GM21786 (cell line): ENCODE measurements around the gene CCDC194.
"Not testable (repeated sequence)": the region's sequence is repeated elsewhere in the genome, so short reads cannot be mapped to it uniquely, and the experiment has no call there.

Experiments used
- ATAC-seq: cut with Tn5 transposase; IDR thresholded peaks from one replicate; pipeline ENCODE4 v1.9.1; 2021; ENCODE audit not compliant: unreplicated experiment

Gene CCDC194

DNA sequence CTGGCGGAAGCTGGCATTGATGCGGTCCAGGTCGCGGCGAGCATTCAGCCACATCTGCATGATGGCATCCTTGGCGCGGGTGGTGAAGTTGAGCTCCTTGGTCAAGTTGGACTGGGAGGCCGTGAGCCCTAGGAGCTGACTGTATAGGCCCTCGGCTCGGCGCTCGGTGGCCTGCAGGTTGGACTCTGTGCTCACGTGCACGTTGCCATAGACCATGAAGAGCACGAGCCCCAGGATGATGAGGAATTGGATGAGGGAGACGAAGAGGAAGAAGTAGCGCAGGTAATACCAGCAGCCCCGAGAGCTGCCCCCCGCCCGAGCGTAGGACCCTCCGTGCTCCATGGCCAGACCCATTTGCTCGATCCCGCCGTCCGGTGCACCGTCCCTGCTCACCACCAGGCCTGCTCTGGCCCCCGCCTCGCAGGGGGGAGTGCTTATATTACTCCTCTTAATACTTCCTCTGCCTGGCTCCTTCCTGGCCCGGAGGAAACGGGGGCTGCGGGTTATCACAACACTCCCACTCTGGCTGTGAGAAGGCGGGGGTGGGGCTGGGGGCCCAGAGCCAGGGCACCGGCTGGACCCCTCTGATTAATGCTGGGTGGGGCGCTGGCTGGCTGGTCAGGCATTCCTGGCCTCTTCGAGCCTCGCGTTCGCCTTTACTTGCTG, 16.9 kb downstream of the CCDC194 start, which contains the start of gene PLVAP:
TSS of gene PLVAP (minus strand) at position 408 of the 666 bp plus-strand sequence. CDS start at position 354, 54 bp downstream.
- no peak for ATAC-seq

DNA sequence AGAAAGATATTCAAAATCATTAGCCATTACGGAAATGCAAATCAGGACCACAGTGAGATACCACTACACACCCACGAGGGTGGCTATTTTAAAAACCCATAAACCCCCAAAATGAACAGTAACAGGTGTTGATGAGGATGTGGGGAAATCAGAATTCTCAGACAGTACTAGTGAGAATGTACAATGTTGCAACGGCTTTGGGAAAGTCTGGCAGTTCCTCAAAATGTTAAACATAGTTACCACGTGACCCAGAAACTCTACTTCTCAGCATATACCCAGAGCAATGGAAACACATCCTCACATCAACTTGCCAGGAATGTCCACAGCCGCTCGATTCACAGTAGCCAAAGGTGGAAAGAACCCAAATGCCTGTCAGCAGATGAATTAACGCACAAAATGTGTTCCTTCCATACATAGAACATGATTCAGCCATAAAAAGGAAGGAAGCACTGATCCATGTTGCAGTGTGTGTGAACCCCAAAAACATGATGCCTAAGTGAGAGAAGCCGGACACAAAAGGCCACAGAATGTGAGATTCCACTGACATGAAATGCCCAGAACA, 23.9 kb downstream of the CCDC194 start:
- peak; percentile 70 for ATAC-seq

GRCh38 chr19:17365361-17365760, 28.6 kb downstream of the CCDC194 start:
- ATAC-seq = no peak

DNA sequence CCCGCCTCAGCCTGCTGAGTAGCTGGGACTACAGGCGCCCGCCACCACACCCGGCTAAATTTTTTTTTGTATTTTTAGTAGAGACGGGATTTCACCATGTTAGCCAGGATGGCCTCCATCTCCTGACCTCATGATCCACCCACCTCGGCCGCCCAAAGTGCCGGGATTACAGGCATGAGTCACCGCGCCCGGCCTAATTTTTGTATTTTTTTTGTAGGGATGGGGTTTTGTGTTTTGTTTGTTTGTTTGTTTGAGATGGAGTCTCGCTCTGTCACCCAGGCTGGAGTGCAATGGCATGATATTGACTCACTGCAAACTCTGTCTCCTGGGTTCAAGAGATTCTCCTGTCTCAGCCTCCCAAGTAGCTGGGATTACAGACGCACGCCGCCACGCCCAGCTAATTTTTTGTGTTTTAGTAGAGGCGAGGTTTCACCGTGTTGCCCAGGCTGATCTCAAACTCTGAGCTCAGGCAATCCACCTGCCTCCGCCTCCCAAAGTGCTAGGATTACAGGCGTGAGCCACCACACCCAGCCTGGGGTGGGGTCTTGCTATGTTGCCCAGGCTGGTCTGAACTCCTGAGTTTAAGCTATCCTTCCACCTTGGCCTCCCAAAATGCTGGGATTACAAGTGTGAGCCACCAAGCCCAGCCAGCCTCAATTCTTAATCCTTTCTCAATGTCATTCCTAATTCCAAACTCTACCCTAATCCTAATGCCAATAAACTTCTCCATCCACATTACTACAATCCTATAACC, 30.0 kb downstream of the CCDC194 start:
- not testable (repeated sequence) for ATAC-seq

DNA sequence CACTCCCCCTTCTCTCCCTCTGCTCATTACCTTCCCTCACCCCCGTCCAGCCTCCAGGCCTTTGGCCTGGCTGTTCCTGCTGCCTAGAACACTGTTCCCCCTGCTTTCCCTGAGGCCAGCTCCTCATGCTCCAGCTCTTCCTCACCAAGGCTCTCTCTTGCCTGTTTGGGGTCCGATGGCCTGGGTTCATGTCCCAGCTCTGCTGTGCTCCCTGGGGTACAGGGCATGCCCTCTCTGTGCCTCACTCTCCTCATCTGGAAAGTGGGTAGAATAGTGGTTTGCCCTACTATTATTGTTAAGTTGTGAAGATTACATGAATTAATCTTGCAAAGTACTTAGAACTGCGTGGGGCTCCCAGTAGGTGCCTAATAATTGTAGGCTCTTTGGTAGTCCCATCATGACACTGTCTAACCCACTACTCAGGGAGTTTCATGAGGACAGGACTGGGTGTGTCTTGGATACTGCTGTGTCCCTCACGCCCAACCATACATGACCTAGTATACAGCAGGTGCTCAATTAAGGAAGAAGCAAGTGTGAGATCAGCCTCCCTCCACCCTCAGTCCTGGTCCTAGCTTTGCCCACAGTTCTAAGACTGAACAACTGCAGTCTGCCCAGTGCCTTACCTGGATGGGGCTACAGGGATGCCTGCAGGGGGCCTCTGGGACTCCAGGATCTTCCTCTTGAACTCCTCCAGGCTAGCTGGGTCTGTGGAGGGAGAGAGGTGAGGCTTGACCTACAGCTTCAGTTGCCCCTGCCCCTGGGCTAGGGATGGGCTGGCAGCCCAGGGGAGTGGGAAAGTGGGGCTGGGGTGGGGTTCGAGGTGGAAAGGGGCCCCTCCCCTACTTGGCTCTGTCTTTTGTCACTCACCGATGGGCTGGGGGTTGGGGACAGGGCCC, 33.8 kb downstream of the CCDC194 start:
- no peak for ATAC-seq

DNA sequence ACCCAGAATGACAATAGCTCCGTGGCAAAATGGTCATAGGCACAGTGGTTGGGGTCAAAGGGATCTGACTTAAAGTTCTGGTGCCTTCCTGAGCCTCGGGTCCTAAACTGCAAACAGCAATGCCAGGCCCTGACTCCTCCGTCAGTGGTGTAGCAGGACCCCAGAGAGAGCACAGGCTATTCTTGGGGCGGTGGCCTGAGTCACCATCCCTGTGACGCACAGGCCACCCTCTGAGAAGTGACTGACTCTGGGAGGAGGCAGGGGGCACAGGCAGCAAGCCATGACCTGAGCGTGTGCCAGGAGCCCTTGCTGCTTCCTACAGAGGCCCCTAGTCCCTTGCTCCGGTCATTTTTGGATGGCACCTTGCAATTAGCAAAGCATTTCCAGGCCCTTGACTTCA, 35.6 kb downstream of the CCDC194 start:
- no peak for ATAC-seq

DNA sequence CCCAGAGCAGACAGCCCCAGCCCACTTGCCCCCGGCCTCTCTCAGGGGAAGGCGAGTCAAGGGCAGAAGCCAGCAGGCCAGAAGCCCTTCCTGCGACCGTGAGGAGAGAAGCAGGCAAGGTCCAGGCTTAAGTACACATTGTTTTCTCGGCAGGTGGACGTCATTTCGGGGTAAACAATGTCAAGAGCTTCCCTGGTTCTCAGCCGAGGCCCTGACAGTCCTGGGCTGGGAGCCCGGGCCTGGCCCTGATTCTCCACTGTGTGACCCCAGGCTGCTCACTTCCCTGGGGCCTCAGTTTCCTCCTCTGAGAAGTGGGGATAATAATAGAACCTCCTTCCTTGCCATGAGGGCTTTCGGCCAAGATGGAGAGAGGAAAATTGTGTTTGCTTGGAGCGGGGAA, 36.3 kb downstream of the CCDC194 start:
- ATAC-seq = no peak

DNA sequence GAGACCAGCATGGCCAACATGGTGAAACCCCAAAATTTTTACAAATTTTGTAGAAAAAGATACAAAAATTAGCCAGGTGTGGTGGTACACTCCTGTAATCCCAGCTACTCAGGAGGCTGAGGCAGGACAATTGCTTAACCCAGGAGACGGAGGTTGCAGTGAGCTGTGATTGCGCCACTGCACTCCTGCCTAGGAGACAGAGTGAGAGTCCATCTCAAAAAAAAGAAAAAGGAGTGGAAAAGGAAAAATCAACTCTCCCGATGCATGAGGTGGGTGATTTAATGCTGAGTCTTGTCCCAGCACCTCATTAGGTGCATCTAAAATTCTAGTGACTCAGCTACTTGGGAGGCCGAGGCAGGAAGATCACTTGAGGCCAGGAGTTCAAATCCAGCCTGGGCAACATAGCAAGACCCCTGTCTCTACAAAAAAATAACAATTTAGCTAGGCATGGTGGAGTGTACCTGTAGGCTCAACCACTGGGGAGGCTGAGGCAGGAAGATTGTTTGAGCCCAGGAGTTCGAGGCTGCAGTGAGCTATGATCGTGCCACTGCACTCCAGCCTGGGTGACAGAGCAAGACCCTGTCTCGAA, 36.8 kb downstream of the CCDC194 start:
- no peak for ATAC-seq

- ATAC-seq = no peak
Observed at GRCh38 chr19:17353386-17353785, 40.6 kb downstream of the CCDC194 start.

DNA sequence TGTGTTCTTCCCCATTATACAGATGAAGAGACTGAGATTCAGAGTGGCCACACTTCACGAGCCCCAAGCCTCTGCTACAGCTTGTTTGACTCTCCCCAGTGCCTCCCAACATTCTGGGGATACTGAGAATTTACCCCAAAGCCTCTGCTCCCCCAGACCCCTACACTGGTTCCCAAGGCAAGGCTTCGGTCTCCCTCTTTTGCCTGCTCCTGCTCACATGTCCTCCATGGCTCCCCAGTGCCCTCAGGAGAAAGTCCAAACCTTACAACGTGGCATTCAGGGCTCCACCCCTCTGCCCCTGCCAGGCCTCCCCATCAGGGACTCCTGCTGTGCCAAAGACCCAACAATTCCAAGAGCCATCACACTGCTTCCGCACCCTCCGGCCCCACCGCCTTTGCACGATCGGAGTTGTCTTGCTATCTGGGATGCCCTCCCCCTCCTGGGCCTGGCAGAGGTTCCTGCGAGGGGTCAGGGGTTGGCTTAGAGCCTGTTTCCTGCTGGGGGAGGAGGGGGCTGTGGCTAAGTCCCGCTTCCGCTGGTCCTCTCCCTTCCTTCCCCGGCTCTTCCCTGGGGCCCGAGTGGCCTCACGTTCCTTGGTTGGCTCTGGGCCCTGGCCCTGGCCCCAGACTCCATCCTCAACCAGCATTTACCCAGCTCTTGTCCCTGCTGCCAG, 41.3 kb downstream of the CCDC194 start:
- ATAC-seq = no peak

DNA sequence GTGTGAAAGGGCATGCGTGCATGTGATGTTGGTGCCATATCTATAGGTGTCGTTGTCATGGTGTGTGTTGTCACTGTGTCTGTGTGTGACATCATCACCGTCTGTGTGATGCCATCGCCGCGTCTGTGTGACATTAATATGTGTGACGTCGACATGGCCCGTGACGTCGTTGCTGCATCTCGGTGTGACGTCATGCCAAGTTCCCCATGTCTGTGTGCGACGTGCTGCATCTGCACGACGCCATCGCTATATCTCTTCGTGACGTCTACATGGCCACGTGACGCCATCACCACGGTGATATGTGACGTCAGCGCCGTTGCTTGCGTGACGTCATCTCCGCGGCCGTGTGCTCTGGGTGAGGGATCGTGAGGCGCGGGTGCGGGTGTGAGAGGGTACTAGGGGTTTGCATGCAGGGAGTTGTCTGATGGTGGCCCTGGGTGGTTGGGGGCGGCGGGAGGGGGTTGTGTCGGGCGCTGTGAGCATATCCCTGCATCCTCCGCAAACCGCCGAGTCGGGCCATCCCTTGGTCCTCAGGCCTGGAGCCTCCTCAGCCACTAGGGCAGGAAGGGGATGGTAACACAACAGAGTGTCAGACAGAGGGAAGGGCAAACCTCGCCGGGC, 42.1 kb downstream of the CCDC194 start:
- ATAC-seq = no peak

DNA sequence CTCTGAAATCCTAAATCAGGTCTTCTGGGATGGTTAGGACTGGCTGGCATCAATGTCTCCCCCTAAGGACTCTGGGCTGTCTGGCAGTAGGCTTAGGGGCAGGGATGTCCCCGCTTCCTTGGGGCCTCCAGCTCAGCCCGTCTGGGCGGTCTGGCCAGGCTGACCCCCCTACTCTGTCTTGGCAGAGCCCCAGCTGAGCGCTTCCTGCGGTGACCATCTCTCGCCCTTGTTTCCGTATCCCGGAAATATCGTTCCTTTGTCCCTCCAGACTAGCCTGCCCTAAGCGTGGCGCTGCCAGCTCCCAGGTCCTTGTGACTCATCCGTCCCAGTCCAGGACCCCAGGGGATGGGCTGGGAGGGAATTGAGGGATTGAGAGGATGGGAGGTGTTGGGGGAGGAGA, 45.3 kb downstream of the CCDC194 start:
- no peak for ATAC-seq

GRCh38 chr19:17347877-17348276, 46.1 kb downstream of the CCDC194 start:
- no peak for ATAC-seq

GRCh38 chr19:17347361-17347760, 46.6 kb downstream of the CCDC194 start:
- ATAC-seq = no peak

DNA sequence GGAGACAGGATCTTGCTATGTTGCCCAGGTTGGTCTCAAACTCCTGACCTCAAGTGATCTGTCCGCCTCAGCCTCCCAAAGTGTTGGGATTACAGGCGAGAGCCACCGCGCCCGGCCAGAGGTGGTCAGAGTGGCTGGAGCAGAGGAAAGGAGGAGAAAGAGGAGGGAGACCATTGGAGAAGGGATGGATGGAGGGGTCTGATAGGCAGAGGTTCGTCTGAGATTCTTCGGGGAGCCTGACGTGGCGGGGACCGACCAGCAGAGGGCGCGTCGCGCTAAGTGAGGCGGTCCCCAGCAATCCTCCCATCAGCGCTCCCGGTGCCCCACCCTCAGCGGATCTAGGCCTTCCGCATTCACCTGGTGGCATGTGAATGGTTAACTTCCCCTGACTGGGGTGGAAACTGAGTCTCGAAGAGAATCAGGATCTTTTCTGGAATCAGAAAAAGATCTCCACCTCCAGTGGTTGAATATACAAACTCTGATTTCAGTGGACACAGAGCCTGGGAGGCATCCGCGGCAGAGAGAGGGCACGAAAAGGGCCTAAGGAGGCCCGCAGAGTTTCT, 47.8 kb downstream of the CCDC194 start:
- no peak for ATAC-seq

- ATAC-seq = no peak
Observed at GRCh38 chr19:17341845-17342244, 52.2 kb downstream of the CCDC194 start.

DNA sequence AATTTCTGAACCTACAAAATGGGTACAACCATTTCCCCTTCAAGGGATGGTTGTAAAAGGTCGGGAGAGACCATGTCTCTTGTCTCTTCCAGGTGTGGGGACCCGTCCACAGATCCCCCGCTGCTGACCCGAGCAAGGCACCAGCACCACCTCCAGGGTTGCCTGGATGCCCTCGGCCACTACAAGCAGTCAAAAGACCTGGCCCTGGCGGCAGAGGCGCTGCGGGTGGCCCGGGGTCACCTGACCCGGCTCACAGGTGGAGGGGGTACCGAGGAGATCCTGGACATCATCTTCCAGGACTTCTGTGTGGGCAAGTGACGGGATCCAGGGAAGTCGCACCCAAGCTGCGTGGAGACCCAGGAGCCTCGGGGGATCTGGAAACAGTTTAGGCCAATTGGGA, 52.6 kb downstream of the CCDC194 start:
- ATAC-seq = no peak

GRCh38 chr19:17340871-17341357, 53.1 kb downstream of the CCDC194 start:
- ATAC-seq = no peak
